DND-41 (cell line): ENCODE measurements around the gene TECR.

Experiments
- EZH2 ChIP-seq: IDR thresholded peaks from 3 replicates; pipeline ENCODE4 v1.6.1; 2012; ENCODE audit warnings: borderline replicate concordance, low read depth, mild to moderate bottlenecking, moderate library complexity, low read length, inconsistent platforms; ENCODE audit not compliant: severe bottlenecking
- TF ChIP-seq, protein P1 (sequence below): IDR thresholded peaks from 2 replicates; pipeline ENCODE4 v1.5.1; 2012; ENCODE audit warnings: borderline replicate concordance, low read length, moderate library complexity, mild to moderate bottlenecking; ENCODE audit not compliant: poor library complexity, severe bottlenecking; ENCODE audit errors: extremely low read depth

DNA sequence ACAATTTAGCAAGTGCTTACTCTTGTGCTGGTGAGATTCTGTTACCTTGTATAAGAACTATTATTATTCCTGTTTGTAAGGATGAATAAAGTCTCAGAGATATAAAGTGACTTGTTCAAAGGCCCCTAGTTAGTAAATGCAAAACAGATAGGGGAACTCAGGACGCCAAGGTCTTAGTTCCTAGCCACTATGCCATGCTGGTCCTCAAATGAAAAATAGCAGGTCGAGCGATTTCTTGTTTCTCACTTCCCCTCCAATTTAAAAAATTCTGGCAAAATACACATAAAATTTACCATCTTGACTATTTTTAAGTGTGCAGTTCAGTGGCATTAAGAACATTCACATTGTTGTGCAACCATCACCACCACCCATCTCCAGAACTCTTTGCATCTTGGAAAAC is 1.1 kb downstream of the TECR start:
- no peak for TF ChIP-seq EZH2
- TF ChIP-seq, protein P1, sequence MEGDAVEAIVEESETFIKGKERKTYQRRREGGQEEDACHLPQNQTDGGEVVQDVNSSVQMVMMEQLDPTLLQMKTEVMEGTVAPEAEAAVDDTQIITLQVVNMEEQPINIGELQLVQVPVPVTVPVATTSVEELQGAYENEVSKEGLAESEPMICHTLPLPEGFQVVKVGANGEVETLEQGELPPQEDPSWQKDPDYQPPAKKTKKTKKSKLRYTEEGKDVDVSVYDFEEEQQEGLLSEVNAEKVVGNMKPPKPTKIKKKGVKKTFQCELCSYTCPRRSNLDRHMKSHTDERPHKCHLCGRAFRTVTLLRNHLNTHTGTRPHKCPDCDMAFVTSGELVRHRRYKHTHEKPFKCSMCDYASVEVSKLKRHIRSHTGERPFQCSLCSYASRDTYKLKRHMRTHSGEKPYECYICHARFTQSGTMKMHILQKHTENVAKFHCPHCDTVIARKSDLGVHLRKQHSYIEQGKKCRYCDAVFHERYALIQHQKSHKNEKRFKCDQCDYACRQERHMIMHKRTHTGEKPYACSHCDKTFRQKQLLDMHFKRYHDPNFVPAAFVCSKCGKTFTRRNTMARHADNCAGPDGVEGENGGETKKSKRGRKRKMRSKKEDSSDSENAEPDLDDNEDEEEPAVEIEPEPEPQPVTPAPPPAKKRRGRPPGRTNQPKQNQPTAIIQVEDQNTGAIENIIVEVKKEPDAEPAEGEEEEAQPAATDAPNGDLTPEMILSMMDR, result no peak
